Muscle of back (tissue), 11 donors: ENCODE data around the gene SLC25A23. TPM values are rescaled to one million over a fixed set of nuclear protein-coding genes. Genes with fewer than 3 reads are reported as not detected.

Source experiments
- DNase-seq, 3 donors: peaks; one replicate each; pipeline versions ENCODE4 v3.0.0 to v3.0.0-alpha.2; 2013
- polyA plus RNA-seq, 10 donors: library from polyadenylated mRNA; unstranded; fragments of 120-200 nt; gene quantifications; one replicate each; pipeline ENCODE4 v1.2.1, GENCODE V29; 2013; ENCODE audit not compliant: insufficient read length in 10 of 10

Gene SLC25A23
- polyA plus RNA-seq, 10 donors: 24.8 to 40.0 (median 31.4) TPM

DNA sequence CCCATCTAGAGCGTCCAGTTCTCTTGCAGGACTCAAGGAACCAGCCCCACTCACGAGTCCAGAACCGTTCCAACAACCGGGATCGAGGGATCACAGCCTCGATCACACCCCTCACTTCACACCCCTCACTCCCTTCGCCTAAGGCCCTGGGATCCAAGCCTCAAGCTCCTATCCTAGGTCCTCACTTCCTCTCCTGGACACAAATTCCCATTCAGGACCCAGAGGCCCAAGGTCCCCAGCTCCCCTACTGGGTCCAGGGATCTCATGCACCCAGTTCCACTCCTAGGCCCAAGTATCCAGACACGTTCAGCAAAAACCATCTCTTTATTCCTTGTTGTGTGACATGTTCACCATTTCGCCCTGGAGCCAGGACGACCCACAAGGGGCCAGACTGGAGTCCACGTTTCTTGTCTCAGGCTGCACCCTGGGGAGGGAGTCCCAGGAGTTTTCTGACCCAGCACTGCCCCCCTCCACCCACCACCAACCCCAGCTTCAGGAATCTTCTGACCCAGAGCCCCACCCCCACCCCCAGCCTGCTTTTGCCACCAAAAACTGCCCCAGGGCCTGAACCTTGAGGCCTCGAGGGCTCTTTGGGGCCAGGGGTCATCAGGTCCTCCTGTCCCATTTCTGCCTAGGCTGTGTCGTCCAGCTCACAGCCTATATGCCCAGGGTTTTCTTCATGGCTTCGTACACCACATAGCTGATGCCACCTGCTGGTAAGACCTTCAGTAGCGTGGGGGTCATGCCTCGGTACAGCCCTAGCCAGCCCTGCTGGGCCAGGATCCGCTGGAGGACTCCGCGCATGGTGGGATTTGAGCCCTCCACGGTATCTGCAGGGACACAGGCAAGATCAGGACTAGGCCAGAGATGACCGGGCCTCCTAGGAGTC is 33.6 kb downstream of the SLC25A23 start:
- peak in 1 of 3 donors; percentile 34 for DNase-seq

DNA sequence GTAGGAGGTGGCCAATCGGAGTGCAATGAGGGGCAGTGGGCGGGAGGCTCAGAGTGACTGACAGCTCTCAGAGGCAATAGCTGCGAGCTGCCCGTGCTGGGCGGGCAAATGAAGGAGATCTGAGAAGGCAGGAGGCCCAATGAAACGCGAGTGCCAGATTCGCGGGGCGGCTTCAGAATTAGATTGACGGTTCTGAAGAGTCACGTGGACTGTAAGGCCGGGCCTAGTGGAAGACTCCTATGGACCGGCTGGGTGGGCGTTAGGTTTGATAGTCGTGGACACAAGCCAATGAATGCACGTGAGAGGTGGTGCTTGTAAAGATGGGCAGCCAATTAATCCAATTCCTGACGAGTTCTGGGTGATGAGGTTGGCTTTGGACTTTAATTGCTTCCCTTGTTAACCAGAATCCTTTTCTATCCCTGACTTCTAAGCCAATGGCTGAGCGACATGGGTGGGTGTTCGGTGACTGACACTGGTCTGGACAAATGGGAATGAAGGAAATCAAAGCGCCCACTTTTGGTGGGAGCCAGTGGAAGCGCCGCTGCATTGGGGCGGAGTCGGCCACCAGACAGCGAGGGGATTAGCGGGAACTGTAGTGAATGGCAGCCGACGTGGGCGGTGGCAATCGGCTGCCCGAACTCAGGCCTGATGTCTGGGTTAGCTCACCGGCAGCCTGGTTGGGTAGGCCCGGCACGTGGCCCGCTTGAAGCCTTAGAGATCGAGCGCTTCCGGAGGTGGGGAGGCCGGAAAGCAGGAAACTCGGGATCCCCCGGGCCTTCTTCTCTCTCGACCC is 34.5 kb downstream of the SLC25A23 start:
- DNase-seq: peak; percentile 100

- DNase-seq: peak in 2 of 3 donors; percentile 32 to 38
These were observed 35.2 kb downstream of the SLC25A23 start, which contains the start of gene KHSRP for GRCh38 chr19:6424195-6424938. Gene KHSRP, minus strand, starts transcription at chr19:6424811. Its CDS starts 110 bp downstream, at chr19:6424701.

GRCh38 chr19:6423499-6424194 is 35.9 kb downstream of the SLC25A23 start:
- peak in 2 of 3 donors; percentile 22 to 70 for DNase-seq

DNA sequence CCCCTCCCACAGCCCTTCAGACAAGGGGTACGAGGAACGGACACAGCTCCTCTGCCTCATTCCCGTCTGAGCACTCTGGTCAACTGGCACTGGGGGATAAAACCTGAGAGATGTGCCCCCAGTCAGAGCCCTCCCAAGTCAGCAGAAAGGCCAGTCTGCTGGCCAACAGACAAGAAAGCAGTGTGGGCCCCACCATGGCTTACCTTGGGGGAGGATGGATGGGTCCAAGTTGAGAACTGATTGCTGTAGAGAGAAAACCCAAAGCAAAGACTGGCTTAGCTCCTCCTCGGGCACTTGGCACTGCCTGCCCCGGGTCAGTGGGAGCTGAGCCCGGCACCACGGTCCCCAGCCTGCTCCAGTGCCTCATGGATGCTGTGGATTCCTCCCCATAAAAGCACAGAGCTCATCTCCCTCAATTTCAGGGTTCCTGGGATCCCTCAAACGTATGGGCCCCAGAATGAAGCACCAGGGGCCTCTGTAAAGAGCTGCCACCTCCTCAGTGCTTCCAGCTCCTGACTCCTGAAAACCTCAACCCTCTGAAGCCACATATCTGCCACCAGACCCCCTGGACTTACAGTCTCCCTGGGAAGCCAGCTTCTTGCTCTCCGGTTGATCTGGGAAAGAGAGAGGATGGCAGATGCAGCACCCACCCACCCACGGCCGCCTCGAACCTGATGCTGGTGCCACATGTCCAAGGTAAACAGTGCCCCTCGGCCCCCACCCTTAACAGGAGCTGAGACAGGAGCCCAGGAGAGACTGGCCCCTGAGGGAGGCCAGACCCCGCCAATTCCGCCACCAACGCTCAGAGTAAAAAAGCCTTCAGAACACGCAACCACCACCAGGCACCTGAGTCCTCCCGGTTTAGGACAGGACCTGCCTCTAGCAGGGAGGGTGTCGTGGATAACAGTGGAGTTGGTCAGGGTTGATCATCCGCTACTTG is 38.2 kb downstream of the SLC25A23 start:
- no peak for DNase-seq

DNA sequence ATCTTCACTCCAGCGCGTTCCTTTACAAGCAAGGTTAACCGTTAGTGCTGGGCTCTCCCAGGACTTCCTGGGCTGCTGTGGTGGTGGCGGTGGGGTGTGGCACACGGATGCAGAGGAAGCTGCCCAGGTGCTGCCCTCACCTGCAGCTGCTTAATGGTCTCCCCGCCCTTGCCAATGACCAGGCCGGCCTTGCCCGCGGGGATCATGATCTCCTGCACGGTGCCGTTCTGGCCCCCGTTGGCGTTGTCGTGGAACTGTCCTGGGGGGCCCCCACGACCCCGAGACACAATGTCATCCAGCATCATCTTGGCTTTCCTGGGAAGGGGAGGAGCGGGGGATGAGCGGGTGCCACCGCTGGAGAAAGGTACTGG is 41.0 kb downstream of the SLC25A23 start:
- no peak for DNase-seq

GRCh38 chr19:6417713-6418561 is 41.7 kb downstream of the SLC25A23 start:
- no peak for DNase-seq

- DNase-seq: no peak
These were observed 42.8 kb downstream of the SLC25A23 start for GRCh38 chr19:6416658-6417405.

- no peak for DNase-seq
These were observed 43.9 kb downstream of the SLC25A23 start for GRCh38 chr19:6415591-6416190.

DNA sequence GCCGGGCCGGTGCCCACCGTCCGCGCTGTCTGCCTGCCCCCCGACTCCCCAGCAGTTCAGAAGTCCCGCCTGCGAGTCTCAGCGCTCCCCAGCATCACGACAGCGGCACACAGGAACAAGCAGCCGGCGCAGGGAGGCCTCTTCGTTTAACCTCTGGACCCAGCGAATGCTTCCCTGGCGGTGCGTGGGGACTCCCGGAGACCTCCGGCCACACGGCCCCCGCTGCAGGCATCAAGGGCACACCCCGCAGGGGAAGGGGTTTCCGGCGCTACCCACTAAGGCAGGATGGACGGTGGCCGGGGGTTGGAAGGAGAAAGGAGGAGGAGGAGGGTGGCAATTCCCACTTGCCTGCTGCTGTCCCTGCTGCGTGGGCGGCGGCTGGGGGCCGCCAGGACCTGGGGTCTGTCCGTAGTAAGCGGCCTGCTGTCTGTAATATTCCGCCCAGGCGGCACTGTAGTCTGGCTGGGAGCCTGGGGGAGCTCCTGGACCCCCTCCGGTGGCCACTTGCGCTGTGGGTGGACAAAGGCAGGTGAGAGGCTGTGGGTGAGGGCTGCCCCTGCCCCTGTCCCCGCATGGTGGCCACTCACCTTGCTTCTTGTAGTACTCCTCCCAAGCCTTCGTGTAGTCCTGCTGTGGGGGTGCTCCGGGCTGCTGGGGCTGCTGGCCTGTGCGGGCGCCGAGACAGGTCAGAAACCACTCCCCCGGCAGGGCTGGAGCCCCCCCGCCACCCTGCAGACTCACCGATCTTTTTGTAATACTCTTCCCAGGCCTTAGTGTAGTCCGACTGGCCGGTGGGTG is 44.6 kb downstream of the SLC25A23 start:
- DNase-seq: no peak

DNA sequence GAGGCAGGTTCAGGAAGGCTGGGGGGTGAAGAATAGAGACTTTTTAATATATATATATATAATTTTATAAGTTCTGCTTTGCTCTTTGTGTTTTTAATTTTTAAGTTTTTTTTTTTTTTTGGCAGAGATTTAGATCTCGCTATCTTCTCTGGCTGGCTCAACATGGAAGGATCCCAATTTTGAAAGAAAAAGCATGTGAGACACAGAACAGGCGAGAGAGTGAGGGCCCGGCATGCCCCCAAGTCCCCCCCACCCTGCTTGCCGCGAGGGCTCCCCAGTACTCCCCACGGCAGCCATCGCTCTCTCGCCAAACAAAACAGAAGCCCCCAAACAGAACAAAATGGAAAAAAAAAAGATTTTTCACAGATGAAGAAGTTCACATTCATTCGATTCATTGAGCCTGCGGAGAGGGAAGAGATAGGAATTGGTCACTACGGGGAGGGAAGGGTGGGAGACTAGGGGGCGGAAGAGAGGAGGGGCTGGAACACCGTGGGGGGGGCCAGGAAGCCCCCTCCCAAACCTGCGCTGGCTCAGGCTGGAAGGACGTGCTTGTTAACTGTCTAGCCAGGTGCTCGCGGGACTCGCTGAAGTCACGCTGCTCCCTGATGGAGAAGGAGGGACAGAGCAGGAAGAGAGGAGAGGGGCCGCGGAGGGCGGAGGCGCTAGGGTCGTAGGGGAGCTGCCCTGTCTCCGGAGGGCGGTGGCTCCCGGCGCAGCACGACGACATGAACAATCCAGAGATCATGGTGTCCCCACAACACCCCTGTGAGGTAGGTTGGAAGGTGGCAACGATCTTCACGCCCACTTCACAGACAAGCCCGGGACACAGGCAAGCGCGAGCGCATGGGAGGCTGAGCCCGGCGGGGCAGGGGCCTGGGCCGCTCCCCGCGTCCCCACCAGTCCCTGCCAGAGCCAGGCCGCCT is 45.6 kb downstream of the SLC25A23 start:
- DNase-seq: peak in 1 of 3 donors; percentile 45

GRCh38 chr19:6413291-6413690 is 46.3 kb downstream of the SLC25A23 start:
- no peak for DNase-seq

GRCh38 chr19:6412447-6413091 is 47.0 kb downstream of the SLC25A23 start:
- DNase-seq: peak in 1 of 3 donors; percentile 56

DNA sequence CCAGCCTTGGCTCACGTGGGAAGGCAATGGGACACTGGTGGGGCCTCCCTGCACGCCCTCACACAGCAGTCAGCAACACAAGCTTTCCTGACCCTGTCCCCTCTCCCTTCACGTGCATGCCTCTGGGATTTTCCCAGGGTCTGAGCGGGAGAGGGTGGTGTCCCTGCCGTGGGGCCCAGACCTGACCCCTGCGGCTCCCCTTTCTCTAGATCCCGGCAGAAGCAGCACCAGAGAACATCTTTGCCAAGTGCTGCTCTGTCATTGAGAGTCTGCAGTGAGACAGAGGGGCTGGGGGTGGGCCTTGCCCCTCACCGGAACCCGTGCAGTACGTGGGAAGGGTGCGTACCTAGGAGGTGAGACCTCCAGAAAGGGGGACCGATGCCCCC is 47.5 kb downstream of the SLC25A23 start:
- DNase-seq: no peak

DNA sequence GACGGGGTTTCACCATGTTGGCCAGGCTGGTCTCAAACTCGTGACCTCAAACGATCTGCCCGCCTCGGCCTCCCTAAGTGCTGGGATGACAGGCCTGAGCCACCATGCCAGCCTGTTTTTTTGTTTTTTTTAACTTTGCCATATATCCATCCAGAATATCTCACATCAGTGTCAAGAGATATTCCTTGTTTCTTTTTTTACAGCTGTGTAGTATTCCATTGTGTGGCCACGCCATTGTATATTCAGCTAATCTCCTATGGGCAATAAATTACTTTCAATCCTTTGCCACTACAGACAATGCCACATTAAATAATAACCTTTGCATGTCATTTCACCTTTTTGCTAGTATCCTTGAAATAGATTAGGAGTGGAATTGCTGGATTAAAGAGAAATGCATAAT is 50.2 kb downstream of the SLC25A23 start:
- no peak for DNase-seq
